ENCODE measurements around the gene CARD11. TPM values are rescaled to one million over a fixed set of nuclear protein-coding genes. Genes with fewer than 3 reads are reported as not detected.

CARD11 gene
- polyA plus RNA-seq, 1 experiment: 1.2 TPM

GRCh38 chr7:2953588-2954407, 89.9 kb downstream of the CARD11 start:
- CTCF ChIA-PET: no interaction called here
- no peaks in the 10 kb centered on the region for H3K9me3 ChIP-seq (ENCODE audit: control insufficient read depth, insufficient read depth, low read length)
- TF ChIP-seq, protein P1, sequence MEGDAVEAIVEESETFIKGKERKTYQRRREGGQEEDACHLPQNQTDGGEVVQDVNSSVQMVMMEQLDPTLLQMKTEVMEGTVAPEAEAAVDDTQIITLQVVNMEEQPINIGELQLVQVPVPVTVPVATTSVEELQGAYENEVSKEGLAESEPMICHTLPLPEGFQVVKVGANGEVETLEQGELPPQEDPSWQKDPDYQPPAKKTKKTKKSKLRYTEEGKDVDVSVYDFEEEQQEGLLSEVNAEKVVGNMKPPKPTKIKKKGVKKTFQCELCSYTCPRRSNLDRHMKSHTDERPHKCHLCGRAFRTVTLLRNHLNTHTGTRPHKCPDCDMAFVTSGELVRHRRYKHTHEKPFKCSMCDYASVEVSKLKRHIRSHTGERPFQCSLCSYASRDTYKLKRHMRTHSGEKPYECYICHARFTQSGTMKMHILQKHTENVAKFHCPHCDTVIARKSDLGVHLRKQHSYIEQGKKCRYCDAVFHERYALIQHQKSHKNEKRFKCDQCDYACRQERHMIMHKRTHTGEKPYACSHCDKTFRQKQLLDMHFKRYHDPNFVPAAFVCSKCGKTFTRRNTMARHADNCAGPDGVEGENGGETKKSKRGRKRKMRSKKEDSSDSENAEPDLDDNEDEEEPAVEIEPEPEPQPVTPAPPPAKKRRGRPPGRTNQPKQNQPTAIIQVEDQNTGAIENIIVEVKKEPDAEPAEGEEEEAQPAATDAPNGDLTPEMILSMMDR (IDR thresholded peaks at IDR 0.05; ENCODE audit: low read depth, low read length): no peak
- DNase-seq (ENCODE audit: low read depth, low spot score): no peak
- no peak overlapping the region for H3K27ac ChIP-seq (ENCODE audit: low read depth, low read length)
- H3K4me3 ChIP-seq (ENCODE audit: low read depth, low read length): no peak overlapping the region
- H3K27me3 ChIP-seq (ENCODE audit: control insufficient read depth, insufficient read depth, low read length): no peaks in the 10 kb centered on the region
- POLR2A ChIA-PET: no interaction called here

DNA sequence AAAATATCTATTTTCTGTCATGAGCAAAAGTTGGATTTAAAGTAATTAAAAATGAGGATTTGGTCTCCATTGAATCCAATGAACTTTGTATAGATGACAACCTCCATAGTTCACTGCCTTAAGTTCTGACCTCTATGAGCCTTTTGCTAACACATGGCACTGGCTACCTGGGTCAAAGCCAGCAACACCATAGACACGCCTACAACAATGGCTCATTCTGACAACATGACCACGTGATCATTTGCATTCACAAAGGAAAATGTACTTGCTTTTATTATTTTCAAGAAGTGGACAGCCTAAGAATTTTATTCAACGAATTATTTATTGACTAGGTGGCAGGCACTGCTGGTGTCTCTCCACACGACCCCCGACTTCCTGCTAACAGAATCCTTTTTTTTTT, 90.6 kb downstream of the CARD11 start:
- DNase-seq (ENCODE audit: low read depth, low spot score): no peak
- CTCF ChIA-PET: no interaction called here
- no peak overlapping the region for H3K4me3 ChIP-seq (ENCODE audit: low read depth, low read length)
- POLR2A ChIA-PET: no interaction called here
- TF ChIP-seq, protein P1 (IDR thresholded peaks at IDR 0.05; ENCODE audit: low read depth, low read length): no peak
- no peak overlapping the region for H3K27ac ChIP-seq (ENCODE audit: low read depth, low read length)
- no peaks in the 10 kb centered on the region for H3K27me3 ChIP-seq (ENCODE audit: control insufficient read depth, insufficient read depth, low read length)
- H3K9me3 ChIP-seq (ENCODE audit: control insufficient read depth, insufficient read depth, low read length): no peaks in the 10 kb centered on the region

DNA sequence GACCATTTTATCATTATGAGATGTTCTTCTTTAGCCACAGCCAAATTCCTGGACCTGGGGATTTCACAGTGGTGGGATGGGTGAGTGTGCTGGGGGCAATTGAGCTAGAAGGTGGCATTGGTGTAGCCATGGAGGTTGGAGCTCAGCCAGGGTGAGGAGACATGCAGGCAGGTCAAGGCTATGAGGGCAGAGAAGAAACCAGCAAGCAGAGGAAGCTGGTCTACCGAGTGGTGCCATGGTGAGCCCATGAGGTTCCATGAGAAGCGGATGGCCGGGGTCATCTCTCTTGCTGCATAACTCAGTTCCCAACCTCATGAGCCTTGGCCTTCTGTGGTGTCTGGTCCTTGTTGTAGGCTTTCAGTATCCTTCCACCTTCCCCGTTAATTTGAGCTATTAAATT, 91.4 kb downstream of the CARD11 start:
- no peak for DNase-seq (ENCODE audit: low read depth, low spot score)
- CTCF ChIA-PET: no interaction called here
- POLR2A ChIA-PET: no interaction called here
- no peaks in the 10 kb centered on the region for H3K9me3 ChIP-seq (ENCODE audit: control insufficient read depth, insufficient read depth, low read length)
- TF ChIP-seq, protein P1 (IDR thresholded peaks at IDR 0.05; ENCODE audit: low read depth, low read length): no peak
- no peak overlapping the region for H3K27ac ChIP-seq (ENCODE audit: low read depth, low read length)
- H3K4me3 ChIP-seq (ENCODE audit: low read depth, low read length): no peak overlapping the region
- no peaks in the 10 kb centered on the region for H3K27me3 ChIP-seq (ENCODE audit: control insufficient read depth, insufficient read depth, low read length)

DNA sequence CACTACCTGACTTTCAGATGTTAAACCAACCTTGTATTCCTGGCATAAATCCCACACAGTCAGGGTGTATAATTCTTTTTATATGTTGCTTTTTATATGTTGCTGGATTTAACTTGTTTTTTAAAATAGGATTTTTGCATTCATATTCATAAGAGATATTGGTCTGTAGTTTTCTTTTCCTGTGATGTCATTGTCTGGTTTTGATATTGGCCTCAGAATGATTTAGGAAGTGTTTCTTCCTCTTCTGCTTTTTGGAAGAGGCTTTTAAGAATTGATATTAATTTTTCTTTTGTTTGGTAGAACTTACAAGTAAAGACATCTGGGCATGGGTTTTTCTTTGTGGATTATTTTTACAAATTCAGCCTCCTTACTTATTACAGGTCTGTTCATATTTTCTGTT, 93.1 kb downstream of the CARD11 start:
- CTCF ChIA-PET: no interaction called here
- POLR2A ChIA-PET: no interaction called here

DNA sequence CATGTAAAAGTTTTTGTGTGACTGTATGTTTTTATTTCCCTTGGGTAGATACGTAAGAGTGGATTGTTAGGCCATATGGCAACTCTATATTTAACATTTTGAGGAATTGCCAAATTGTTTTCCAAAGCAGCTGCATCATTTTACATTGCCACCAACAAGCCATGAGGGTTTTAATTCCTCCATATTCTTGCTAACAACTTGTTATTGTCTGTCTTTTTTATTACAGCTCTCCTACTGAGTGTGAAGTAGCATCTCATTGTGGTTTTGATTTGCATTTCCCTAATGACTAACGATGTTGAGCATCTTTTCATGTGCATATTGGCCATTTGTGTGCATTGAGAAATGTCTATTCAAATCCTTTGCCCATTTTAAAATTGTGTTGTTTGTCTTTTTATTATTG, 94.9 kb downstream of the CARD11 start:
- H3K4me3 ChIP-seq (ENCODE audit: low read depth, low read length): no peak overlapping the region
- no peak for DNase-seq (ENCODE audit: low read depth, low spot score)
- POLR2A ChIA-PET: no interaction called here
- no peaks in the 10 kb centered on the region; the same call in 1 of the 2 replicates for H3K9me3 ChIP-seq (ENCODE audit: control insufficient read depth, insufficient read depth, low read length)
- TF ChIP-seq, protein P1 (IDR thresholded peaks at IDR 0.05; ENCODE audit: low read depth, low read length): no peak
- CTCF ChIA-PET: no interaction called here
- H3K27me3 ChIP-seq (ENCODE audit: control insufficient read depth, insufficient read depth, low read length): no peaks in the 10 kb centered on the region
- no peak overlapping the region for H3K27ac ChIP-seq (ENCODE audit: low read depth, low read length)

More for the DNA sequence above, 93.1 kb downstream of the CARD11 start:
- no peak overlapping the region for H3K27ac ChIP-seq (ENCODE audit: low read depth, low read length)
- H3K4me3 ChIP-seq (ENCODE audit: low read depth, low read length): no peak overlapping the region
- no peaks in the 10 kb centered on the region for H3K27me3 ChIP-seq (ENCODE audit: control insufficient read depth, insufficient read depth, low read length)
- no peak for DNase-seq (ENCODE audit: low read depth, low spot score)
- H3K9me3 ChIP-seq (ENCODE audit: control insufficient read depth, insufficient read depth, low read length): no peaks in the 10 kb centered on the region
- TF ChIP-seq, protein P1 (IDR thresholded peaks at IDR 0.05; ENCODE audit: low read depth, low read length): no peak
